GM20431 (cell line): ENCODE results near the gene JAG2.

Source experiments
- in situ Hi-C: fragments of 300-500 bp; cut with MseI, MboI; formaldehyde crosslinking; loops from one replicate; pipeline ENCODE4 v1.15.0; 2020; ENCODE audit warnings: low sequenced_read_pairs; ENCODE audit not compliant: unreplicated experiment

Gene JAG2

GRCh38 chr14:105204931-105205672 lies 36.5 kb upstream of the JAG2 start:
- in situ Hi-C loops: loop anchor here (25.0 kb wide), 1 partner anchor 132 kb away; no protein-coding TSS in a partner anchor

- in situ Hi-C loops: loop anchor here (25.0 kb wide), 1 partner anchor 133 kb away; no protein-coding TSS in a partner anchor
Observed at GRCh38 chr14:105204206-105204930, 35.8 kb upstream of the JAG2 start.

GRCh38 chr14:105203701-105204100 lies 35.1 kb upstream of the JAG2 start:
- in situ Hi-C loops: loop anchor here (25.0 kb wide), 1 partner anchor 134 kb away; no protein-coding TSS in a partner anchor

- in situ Hi-C loops: loop anchor here (25.0 kb wide), 1 partner anchor 134 kb away; no protein-coding TSS in a partner anchor
Observed at GRCh38 chr14:105203057-105203531, 34.5 kb upstream of the JAG2 start.

GRCh38 chr14:105201925-105202513 lies 33.4 kb upstream of the JAG2 start:
- in situ Hi-C loops: loop anchor here (25.0 kb wide), 1 partner anchor 135 kb away; no protein-coding TSS in a partner anchor

GRCh38 chr14:105201156-105201924 lies 32.8 kb upstream of the JAG2 start:
- in situ Hi-C loops: loop anchor here (25.0 kb wide), 1 partner anchor 136 kb away; no protein-coding TSS in a partner anchor

- in situ Hi-C loops: loop anchor here (25.0 kb wide), 1 partner anchor 137 kb away; no protein-coding TSS in a partner anchor
Observed at GRCh38 chr14:105200641-105201040, 32.1 kb upstream of the JAG2 start.

GRCh38 chr14:105200074-105200473 lies 31.5 kb upstream of the JAG2 start:
- in situ Hi-C loops: loop anchor here (25.0 kb wide), 1 partner anchor 137 kb away; no protein-coding TSS in a partner anchor

GRCh38 chr14:105199093-105199492 lies 30.5 kb upstream of the JAG2 start:
- in situ Hi-C loops: no loop called here

- in situ Hi-C loops: no loop called here
Observed at GRCh38 chr14:105198588-105198987, 30.0 kb upstream of the JAG2 start.

GRCh38 chr14:105197211-105197641 lies 28.6 kb upstream of the JAG2 start:
- in situ Hi-C loops: no loop called here

- in situ Hi-C loops: no loop called here
Observed at GRCh38 chr14:105196265-105196960, 27.8 kb upstream of the JAG2 start.

GRCh38 chr14:105195522-105196264 lies 27.1 kb upstream of the JAG2 start:
- in situ Hi-C loops: no loop called here

- in situ Hi-C loops: no loop called here
Observed at GRCh38 chr14:105195051-105195450, 26.5 kb upstream of the JAG2 start.

GRCh38 chr14:105193916-105194782 lies 25.6 kb upstream of the JAG2 start:
- in situ Hi-C loops: no loop called here

GRCh38 chr14:105192866-105193731 lies 24.5 kb upstream of the JAG2 start:
- in situ Hi-C loops: no loop called here
